ENCODE results near the gene TAMALIN.

The TAMALIN gene

GRCh38 chr12:52010692-52011601 lies 4.2 kb downstream of the TAMALIN start:
- H3K4me3 ChIP-seq (ENCODE audit: control insufficient read depth, low read depth, low read length): peak overlapping the region; percentile 9

GRCh38 chr12:52011602-52012214 lies 5.0 kb downstream of the TAMALIN start:
- no peak for TF ChIP-seq CTCF (conservative IDR thresholded peaks at IDR 0.05; ENCODE audit: control insufficient read depth, insufficient read depth, low read depth, low read length)
- H3K4me3 ChIP-seq (ENCODE audit: control insufficient read depth, low read depth, low read length): no peak overlapping the region
- no peak for DNase-seq (ENCODE audit: low read depth)

More at GRCh38 chr12:52010692-52011601, 4.2 kb downstream of the TAMALIN start:
- TF ChIP-seq CTCF (conservative IDR thresholded peaks at IDR 0.05; ENCODE audit: control insufficient read depth, insufficient read depth, low read depth, low read length): no peak
- DNase-seq (ENCODE audit: low read depth): no peak

- H3K4me3 ChIP-seq (ENCODE audit: control insufficient read depth, low read depth, low read length): no peak overlapping the region
- no peak for DNase-seq (ENCODE audit: low read depth)
- TF ChIP-seq CTCF (conservative IDR thresholded peaks at IDR 0.05; ENCODE audit: control insufficient read depth, insufficient read depth, low read depth, low read length): no peak
Measured at GRCh38 chr12:52013626-52014310, 7.0 kb downstream of the TAMALIN start.

GRCh38 chr12:52014567-52015530 lies 8.1 kb downstream of the TAMALIN start:
- TF ChIP-seq CTCF (conservative IDR thresholded peaks at IDR 0.05; ENCODE audit: control insufficient read depth, insufficient read depth, low read depth, low read length): no peak
- no peak for DNase-seq (ENCODE audit: low read depth)
- no peak overlapping the region for H3K4me3 ChIP-seq (ENCODE audit: control insufficient read depth, low read depth, low read length)

- no peak for TF ChIP-seq CTCF (conservative IDR thresholded peaks at IDR 0.05; ENCODE audit: control insufficient read depth, insufficient read depth, low read depth, low read length)
- no peak for DNase-seq (ENCODE audit: low read depth)
- no peak overlapping the region for H3K4me3 ChIP-seq (ENCODE audit: control insufficient read depth, low read depth, low read length)
Measured at GRCh38 chr12:52015532-52016041, 8.8 kb downstream of the TAMALIN start.
